Heart left ventricle (tissue), 16 donors: ENCODE results near the gene PRKCA. TPM values are rescaled to one million over a fixed set of nuclear protein-coding genes. Genes with fewer than 3 reads are reported as not detected.

ENCODE experiments used
- ATAC-seq, 4 donors: fragments of 200-7000 bp; cut with Tn5 transposase; one replicate each; pipeline ENCODE4 v1.9.1; 2020 to 2022; ENCODE audit warnings: moderate library complexity in 4 of 4, mild to moderate bottlenecking in 3 of 4, moderate number of reproducible peaks in 1 of 4
- DNase-seq, 5 donors: peaks; one replicate each; pipeline ENCODE4 v3.0.0-alpha.2; 2020
- H3K27ac ChIP-seq, 12 donors: fragments of 200-600 bp; sonication (generic) in 4 of 12; one replicate each; pipeline versions ENCODE4 v1.5.0 to v1.8.0; 2016 to 2022; ENCODE audit warnings: mild to moderate bottlenecking in 2 of 12
- H3K27me3 ChIP-seq, 9 donors: fragments of 200-600 bp; sonication (generic) in 2 of 9; one replicate each; pipeline versions ENCODE4 v1.5.1 to v1.8.0; 2016 to 2022; ENCODE audit warnings: mild to moderate bottlenecking in 3 of 9
- H3K36me3 ChIP-seq, 9 donors: fragments of 200-600 bp; sonication (generic) in 2 of 9; one replicate each; pipeline versions ENCODE4 v1.5.0 to v1.8.0; 2018 to 2022; ENCODE audit warnings: mild to moderate bottlenecking in 2 of 9
- H3K4me1 ChIP-seq, 12 donors: fragments of 200-600 bp; sonication (generic) in 4 of 12; one replicate each; pipeline versions ENCODE4 v1.5.0 to v1.8.0; 2016 to 2022; ENCODE audit warnings: mild to moderate bottlenecking in 3 of 12
- H3K4me3 ChIP-seq, 12 donors: fragments of 200-600 bp; sonication (generic) in 4 of 12; one replicate each; pipeline versions ENCODE4 v1.5.0 to v1.8.0; 2017 to 2022; ENCODE audit warnings: mild to moderate bottlenecking in 9 of 12, moderate library complexity in 4 of 12
- H3K9me3 ChIP-seq, 12 donors: fragments of 200-600 bp; sonication (generic) in 4 of 12; one replicate each; pipeline versions ENCODE4 v1.5.0 to v1.8.0; 2016 to 2022; ENCODE audit warnings: mild to moderate bottlenecking in 1 of 12
- POLR2A ChIP-seq, 2 donors: fragments of 450-650 bp; IDR thresholded peaks; one replicate each; pipeline ENCODE4 v1.6.1; 2017; ENCODE audit warnings: antibody characterized with exemption in 2 of 2, mild to moderate bottlenecking in 2 of 2, moderate library complexity in 2 of 2
- WGBS, 4 donors: extraction: QIAGEN DNeasy Blood & Tissue Kit in 2 of 4; methylation state at CpG; one replicate each; pipeline versions ENCODE4 v1.1.5 to v1.1.7; 2013 to 2018; 5-methylcytosine and 5-hydroxymethylcytosine counted together
- intact Hi-C, 10 donors: fragments of 100-400 bp; cut with DNase I; formaldehyde crosslinking; loops; one replicate each; pipeline versions ENCODE4 v1.11.1 to v1.14.2; 2022
- polyA plus RNA-seq, 2 donors: library from polyadenylated mRNA; stranded (reverse); fragments of 200-250 nt; gene quantifications; one replicate each; pipeline ENCODE4 v1.2.3, GENCODE V29; 2013
- total RNA-seq, 9 donors: library from RNA; depleted of rRNA in 2 of 9; stranded (reverse); fragments of >200 nt in 2 of 9; fragmentation: NEBNext Ultra II Directional in 3 of 9; extraction: Animal tissue kit (Norgen Biotek cat#: 25700) in 3 of 9; gene quantifications; one replicate each; pipeline versions ENCODE4 v1.1.0 to v1.2.4, GENCODE V29; 2016 to 2023
- TF ChIP-seq, protein P1 (sequence below), 12 donors: fragments of 200-600 bp; sonication (generic) in 4 of 12; IDR thresholded peaks; one replicate each; pipeline versions ENCODE4 v1.5.0 to v1.8.0; 2018 to 2022; ENCODE audit warnings: antibody characterized with exemption in 12 of 12, mild to moderate bottlenecking in 5 of 12
- donor health status: ischemic (EF 13 %, LVEDD 7.1; RV severe dilation, severe dysfunction).
- donor health status: healthy with polysubstance abuse.
- donor health status: DM: no; HTN: yes; CAD: no.
- donor health status: DM: no; HTN: no; CAD: no.
- donor health status: ischemic (EF 25% LVEDD 6.9; RV normal size, moderate dysfunction).
- donor health status: ischemic (EF 25% LVEDD 5.7; RV mildly dilated, moderate dysfunction).
- donor health status: healthy.
- donor health status: DM: yes; HTN: yes; CAD: no.
- donor health status: ischemic (EF 35%, LVEDD 5.7; RV mildly dilated, moderate dysfunction).
- donor health status: nonischemic (EF 11% LVEDD 7.7; RV severe dilation, severe dysfunction).
- donor health status: DM: yes; HTN: yes; CAD: no.
- donor health status: PGD.
- donor health status: ischemic (EF 29% LVEDD 5.4; RV normal size, mild dysfunction).
- donor health status: nonischemic (EF 23%, LVEDD 6.1; RV moderate dilation, normal function).

PRKCA gene
- total and polyA plus RNA-seq, 11 donors: 3.4 to 26.8 (median 11.4) TPM

DNA sequence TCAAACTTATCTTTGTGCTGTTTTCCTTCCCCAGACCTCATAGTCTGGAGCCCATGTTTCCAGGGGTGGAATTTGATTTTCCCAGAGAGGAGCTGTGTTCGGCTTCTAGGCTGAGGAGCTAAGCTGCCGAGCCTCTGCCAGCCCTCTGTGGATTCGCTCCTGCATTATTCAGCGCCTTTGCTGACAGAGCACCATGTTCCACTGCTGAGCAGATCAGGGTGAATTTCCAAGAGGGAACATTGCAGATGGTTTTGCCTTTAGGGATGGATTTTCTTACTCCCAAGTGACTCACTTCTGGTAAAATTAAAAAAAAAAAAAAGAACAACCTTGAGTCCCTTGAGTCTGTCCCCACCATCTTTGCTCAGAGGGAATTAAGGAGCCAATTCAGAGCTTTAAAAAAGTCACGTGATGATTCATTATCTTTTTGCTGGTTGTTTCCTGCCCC, 229.5 kb downstream of the PRKCA start:
- Histone ChIP-seq H3K27me3 (no peaks in the 10 kb centered on the region), H3K4me3 (no peak overlapping the region), H3K4me1 (peaks cover 0 to 10% (median 2%) of the 10 kb centered on the region in 12 donors), H3K27ac (peak overlapping the region in 1 of 12 donors; percentile 65), H3K36me3 (no peaks in the 10 kb centered on the region), H3K9me3 (no peaks in the 10 kb centered on the region)
- WGBS, 4 donors: 78 to 88% (median 85%) methylated on average over 5 of the region's 5 CpGs
- no peak for ATAC-seq
- TF ChIP-seq, protein P1, sequence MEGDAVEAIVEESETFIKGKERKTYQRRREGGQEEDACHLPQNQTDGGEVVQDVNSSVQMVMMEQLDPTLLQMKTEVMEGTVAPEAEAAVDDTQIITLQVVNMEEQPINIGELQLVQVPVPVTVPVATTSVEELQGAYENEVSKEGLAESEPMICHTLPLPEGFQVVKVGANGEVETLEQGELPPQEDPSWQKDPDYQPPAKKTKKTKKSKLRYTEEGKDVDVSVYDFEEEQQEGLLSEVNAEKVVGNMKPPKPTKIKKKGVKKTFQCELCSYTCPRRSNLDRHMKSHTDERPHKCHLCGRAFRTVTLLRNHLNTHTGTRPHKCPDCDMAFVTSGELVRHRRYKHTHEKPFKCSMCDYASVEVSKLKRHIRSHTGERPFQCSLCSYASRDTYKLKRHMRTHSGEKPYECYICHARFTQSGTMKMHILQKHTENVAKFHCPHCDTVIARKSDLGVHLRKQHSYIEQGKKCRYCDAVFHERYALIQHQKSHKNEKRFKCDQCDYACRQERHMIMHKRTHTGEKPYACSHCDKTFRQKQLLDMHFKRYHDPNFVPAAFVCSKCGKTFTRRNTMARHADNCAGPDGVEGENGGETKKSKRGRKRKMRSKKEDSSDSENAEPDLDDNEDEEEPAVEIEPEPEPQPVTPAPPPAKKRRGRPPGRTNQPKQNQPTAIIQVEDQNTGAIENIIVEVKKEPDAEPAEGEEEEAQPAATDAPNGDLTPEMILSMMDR (IDR thresholded peaks at IDR 0.05): no peak
- no peak for TF ChIP-seq POLR2A (IDR thresholded peaks at IDR 0.05)
- intact Hi-C loops: no loop called here
- no peak for DNase-seq

DNA sequence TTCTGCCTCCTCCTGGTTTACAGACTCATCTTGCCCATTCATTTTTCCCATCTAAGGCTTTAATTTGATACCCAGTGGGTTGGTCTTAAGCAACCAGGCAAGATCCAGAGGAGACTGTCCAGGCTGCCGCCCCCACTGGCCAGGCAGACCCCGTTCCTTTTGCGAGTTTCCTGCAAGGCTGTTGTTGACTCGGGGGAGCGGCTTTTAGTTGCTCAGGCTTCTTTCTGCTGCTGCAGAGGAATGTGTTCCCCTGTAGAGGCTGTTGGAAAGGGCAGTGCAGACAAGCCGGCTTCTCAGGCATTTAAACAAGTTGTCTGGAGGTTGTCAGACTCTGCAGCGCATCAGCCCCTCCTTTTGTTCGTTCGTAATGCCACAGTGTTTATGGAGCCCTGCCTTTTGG, 231.2 kb downstream of the PRKCA start:
- peak overlapping the region in 1 of 12 donors; percentile 65 for H3K27ac ChIP-seq
- DNase-seq (no peak), ATAC-seq (peak in 2 of 4 donors; percentile 39 to 52)
- peaks cover 0 to 11% (median 3%) of the 10 kb centered on the region in 12 donors for H3K4me1 ChIP-seq
- no peaks in the 10 kb centered on the region for H3K9me3 ChIP-seq
- TF ChIP-seq POLR2A (IDR thresholded peaks at IDR 0.05): no peak
- TF ChIP-seq, protein P1 (IDR thresholded peaks at IDR 0.05): peak in 1 of 12 donors; percentile 15
- 39 to 53% (median 40%) methylated on average over 9 of the region's 9 CpGs for WGBS, 4 donors
- no peaks in the 10 kb centered on the region for H3K27me3 ChIP-seq
- no peak overlapping the region for H3K4me3 ChIP-seq
- H3K36me3 ChIP-seq: no peaks in the 10 kb centered on the region
- intact Hi-C loops: no loop called here

DNA sequence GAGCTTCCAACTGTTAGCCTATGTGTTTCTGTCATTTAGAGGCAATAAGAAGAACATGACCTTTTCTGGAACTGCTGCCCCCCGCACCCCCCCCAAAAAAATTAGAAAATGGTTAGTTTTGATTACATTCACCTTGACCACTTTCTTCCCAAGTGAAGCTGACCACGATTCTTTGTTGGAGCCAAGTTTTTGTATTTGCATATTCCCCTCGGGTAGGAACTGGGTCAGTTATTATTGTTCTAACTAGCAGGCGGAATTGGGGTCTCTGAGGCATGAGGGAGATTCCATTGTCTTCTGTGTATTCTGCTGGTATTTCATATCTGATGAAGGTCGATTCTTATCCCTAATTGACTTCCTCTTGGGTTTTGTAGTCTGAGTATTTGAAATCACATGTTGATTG, 231.6 kb downstream of the PRKCA start:
- WGBS, 4 donors: 45 to 54% (median 50%) methylated on average over 5 of the region's 5 CpGs

DNA sequence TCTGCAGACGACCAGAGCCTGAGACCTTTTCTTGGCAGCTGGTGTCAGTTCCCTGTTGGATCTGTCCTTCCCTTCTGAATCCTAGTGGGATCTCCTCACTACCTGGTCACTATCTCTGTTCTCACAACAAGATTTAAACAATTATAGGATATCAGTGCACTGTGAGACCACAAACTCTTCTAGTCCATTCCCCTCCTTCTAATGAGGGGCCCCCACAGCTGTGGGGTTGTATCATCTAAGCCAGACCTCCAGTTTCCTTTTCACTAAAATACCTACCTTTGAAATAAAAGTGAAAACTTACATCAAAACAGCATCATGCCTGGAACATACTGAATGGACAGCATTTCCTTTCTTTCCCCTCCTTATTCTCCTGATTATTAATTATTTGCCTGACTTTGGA, 233.2 kb downstream of the PRKCA start:
- DNase-seq (no peak), ATAC-seq (no peak)
- no peak for TF ChIP-seq POLR2A (IDR thresholded peaks at IDR 0.05)
- TF ChIP-seq, protein P1 (IDR thresholded peaks at IDR 0.05): no peak
- H3K4me3 ChIP-seq: no peak overlapping the region
- 33 to 68% (median 41%) methylated on average over 1 of the region's 1 CpG for WGBS, 4 donors
- H3K36me3 ChIP-seq: no peaks in the 10 kb centered on the region
- H3K27me3 ChIP-seq: no peaks in the 10 kb centered on the region
- intact Hi-C loops: no loop called here
- H3K9me3 ChIP-seq: no peaks in the 10 kb centered on the region
- no peak overlapping the region for H3K27ac ChIP-seq
- H3K4me1 ChIP-seq: peaks cover 0 to 17% (median 5%) of the 10 kb centered on the region in 12 donors

More for the DNA sequence above, 231.6 kb downstream of the PRKCA start:
- no peak overlapping the region for H3K4me3 ChIP-seq
- no peaks in the 10 kb centered on the region for H3K9me3 ChIP-seq
- H3K27me3 ChIP-seq: no peaks in the 10 kb centered on the region
- TF ChIP-seq POLR2A (IDR thresholded peaks at IDR 0.05): no peak
- TF ChIP-seq, protein P1 (IDR thresholded peaks at IDR 0.05): no peak
- DNase-seq (no peak), ATAC-seq (no peak)
- H3K4me1 ChIP-seq: peaks cover 0 to 14% (median 5%) of the 10 kb centered on the region in 12 donors
- peak overlapping the region in 1 of 12 donors; percentile 65 for H3K27ac ChIP-seq
- intact Hi-C loops: no loop called here
- H3K36me3 ChIP-seq: no peaks in the 10 kb centered on the region
